HG03159 (cell line): ENCODE measurements around the gene PCDHGA12.
A peak's percentile ranks its signal among the peaks of the same experiment; 100 is the strongest.
"Not testable (repeated sequence)": the region's sequence is repeated elsewhere in the genome, so short reads cannot be mapped to it uniquely, and the experiment has no call there.

ENCODE experiments used
- ATAC-seq: cut with Tn5 transposase; IDR thresholded peaks from one replicate; pipeline ENCODE4 v1.9.1; 2021; ENCODE audit warnings: mild to moderate bottlenecking, moderate library complexity; ENCODE audit not compliant: unreplicated experiment

The PCDHGA12 gene

GRCh38 chr5:141430332-141431113 lies at the start of gene PCDHGA12:
Gene PCDHGA12 (plus strand): TSS chr5:141430507. CDS start chr5:141430760, 253 bp downstream.
- ATAC-seq: peak; percentile 87

GRCh38 chr5:141382469-141383294 lies 47.6 kb upstream of the PCDHGA12 start, which contains the start of gene PCDHGA7:
Gene PCDHGA7 (plus strand): TSS chr5:141382742. CDS start chr5:141382900, 158 bp downstream.
- no peak for ATAC-seq

GRCh38 chr5:141383345-141383744 lies 47.0 kb upstream of the PCDHGA12 start:
- no peak for ATAC-seq

GRCh38 chr5:141384471-141385267 lies 45.6 kb upstream of the PCDHGA12 start:
- no peak for ATAC-seq

- ATAC-seq: not testable (repeated sequence)
Measured at GRCh38 chr5:141387557-141388311, 42.6 kb upstream of the PCDHGA12 start, which contains the start of gene PCDHGB4. Gene PCDHGB4 (plus strand): TSS chr5:141387698. CDS start chr5:141387885, 187 bp downstream.

- ATAC-seq: no peak
Measured at GRCh38 chr5:141388661-141389060, 41.6 kb upstream of the PCDHGA12 start.

GRCh38 chr5:141389153-141390042 lies 40.9 kb upstream of the PCDHGA12 start:
- no peak for ATAC-seq

GRCh38 chr5:141392429-141393198 lies 37.7 kb upstream of the PCDHGA12 start, which contains the start of gene PCDHGA8:
Gene PCDHGA8 (plus strand): TSS chr5:141392633. CDS start chr5:141392814, 181 bp downstream.
- no peak for ATAC-seq

- no peak for ATAC-seq
Measured at GRCh38 chr5:141393267-141393666, 37.0 kb upstream of the PCDHGA12 start.

- not testable (repeated sequence) for ATAC-seq
Measured at GRCh38 chr5:141394401-141395187, 35.7 kb upstream of the PCDHGA12 start.

GRCh38 chr5:141397756-141398551 lies 32.4 kb upstream of the PCDHGA12 start, which contains the start of gene PCDHGB5:
Gene PCDHGB5 (plus strand): TSS chr5:141397947. CDS start chr5:141398128, 181 bp downstream.
- peak; percentile 92 for ATAC-seq

GRCh38 chr5:141398608-141399007 lies 31.7 kb upstream of the PCDHGA12 start:
- ATAC-seq: no peak

GRCh38 chr5:141399555-141400258 lies 30.6 kb upstream of the PCDHGA12 start:
- ATAC-seq: no peak

GRCh38 chr5:141402553-141403243 lies 27.6 kb upstream of the PCDHGA12 start, which contains the start of gene PCDHGA9:
Gene PCDHGA9 (plus strand): TSS chr5:141402778. CDS start chr5:141402953, 175 bp downstream.
- no peak for ATAC-seq

GRCh38 chr5:141403387-141403786 lies 26.9 kb upstream of the PCDHGA12 start:
- no peak for ATAC-seq
